ENCODE measurements around the gene NFS1. TPM values are rescaled to one million over a fixed set of nuclear protein-coding genes. Genes with fewer than 3 reads are reported as not detected.

Gene NFS1
- polyA plus RNA-seq, 1 of the 3 experiments (the other 2 are of a cell fraction): 75.6 TPM

DNA sequence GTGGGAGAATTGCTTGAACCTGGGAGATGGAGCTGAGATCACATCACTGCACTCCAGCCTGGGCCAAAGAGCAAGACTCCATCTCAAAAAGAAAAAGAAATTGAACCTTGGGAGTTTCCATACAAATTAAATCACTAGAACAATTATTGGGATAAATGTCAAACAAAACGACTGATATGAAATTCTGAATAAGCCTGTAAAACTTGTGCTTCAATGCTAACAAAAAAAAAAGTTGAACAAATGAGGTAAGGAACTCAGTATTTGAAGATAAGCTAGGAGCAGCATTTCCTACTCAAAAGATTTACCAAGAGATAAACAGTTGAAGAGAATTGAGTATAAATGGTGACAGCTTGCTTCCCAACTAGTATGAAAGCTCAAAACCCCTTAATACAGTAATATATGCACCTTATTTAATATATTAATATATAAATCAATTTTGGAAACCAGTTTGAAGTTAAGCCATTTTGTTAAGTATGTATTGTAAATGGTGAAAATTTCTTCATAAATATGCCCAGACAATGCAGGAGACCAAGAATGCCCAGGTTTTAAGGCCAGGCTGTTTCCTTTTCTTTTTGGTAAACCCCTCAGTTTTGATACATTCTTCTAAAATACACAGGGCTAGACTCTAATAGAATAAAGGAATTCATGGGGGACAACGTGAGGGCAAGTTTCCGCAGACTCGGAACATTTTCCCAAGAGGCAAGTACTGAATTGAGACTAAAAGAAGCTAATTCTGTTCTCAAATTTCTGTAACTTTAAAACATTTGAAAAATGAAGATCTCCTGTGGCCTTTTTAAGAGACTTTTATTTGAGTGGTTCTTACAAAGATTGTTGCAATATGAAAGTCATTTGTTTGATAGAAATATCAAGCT, 3.9 kb upstream of the NFS1 start:
- no peaks in the 10 kb centered on the region for H3K9me2 ChIP-seq
- H3K4me1 ChIP-seq (ENCODE audit: control insufficient read depth in 1 of 2, insufficient read depth in 2 of 2, low read depth in 1 of 2, low read length in 1 of 2): peaks cover 0 to 9% of the 10 kb centered on the region in 2 experiments; a peak in 3 of 4 replicates
- ChIA-PET CTCF (interaction anchor here (1.4 to 1.8 kb wide), 3 partner anchors 36 to 239 kb away, joined by 4 to 5 read pairs (median 4); no protein-coding TSS in a partner anchor), POLR2A (interaction anchor here (0.6 to 1.4 kb wide), 2 partner anchors 87 to 91 kb away, joined by 3 read pairs; partner anchors contain the start of gene SPAG4)
- DNase-seq: no peak
- peaks cover 83% of the 10 kb centered on the region for H3F3A ChIP-seq (replicated peaks; ENCODE audit: insufficient read depth)
- 81% methylated on average over 4 of the region's 4 CpGs for WGBS (ENCODE audit: low lambda C conversion rate)
- no peak overlapping the region for H2AFZ ChIP-seq (ENCODE audit: low read depth)
- peak overlapping the region in 1 of 2 experiments; percentile 89; a peak in 2 of 4 replicates for H3K27ac ChIP-seq (ENCODE audit: low read depth in 2 of 2, low read length in 1 of 2)
- no peak overlapping the region for H3K4me2 ChIP-seq
- peaks cover 75% of the 10 kb centered on the region for H3K79me2 ChIP-seq (ENCODE audit: insufficient read depth)
- TF ChIP-seq GABPA (IDR thresholded peaks at IDR 0.05; ENCODE audit: low read depth): no peak
- TF ChIP-seq RFX5 (IDR thresholded peaks at IDR 0.05; ENCODE audit: low read length): no peak
- TF ChIP-seq, protein P1, sequence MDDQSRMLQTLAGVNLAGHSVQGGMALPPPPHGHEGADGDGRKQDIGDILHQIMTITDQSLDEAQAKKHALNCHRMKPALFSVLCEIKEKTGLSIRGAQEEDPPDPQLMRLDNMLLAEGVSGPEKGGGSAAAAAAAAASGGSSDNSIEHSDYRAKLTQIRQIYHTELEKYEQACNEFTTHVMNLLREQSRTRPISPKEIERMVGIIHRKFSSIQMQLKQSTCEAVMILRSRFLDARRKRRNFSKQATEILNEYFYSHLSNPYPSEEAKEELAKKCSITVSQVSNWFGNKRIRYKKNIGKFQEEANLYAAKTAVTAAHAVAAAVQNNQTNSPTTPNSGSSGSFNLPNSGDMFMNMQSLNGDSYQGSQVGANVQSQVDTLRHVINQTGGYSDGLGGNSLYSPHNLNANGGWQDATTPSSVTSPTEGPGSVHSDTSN (IDR thresholded peaks at IDR 0.05): no peak
- TF ChIP-seq RXRA (IDR thresholded peaks at IDR 0.05; ENCODE audit: borderline replicate concordance, low read depth): no peak
- TF ChIP-seq, protein P2, sequence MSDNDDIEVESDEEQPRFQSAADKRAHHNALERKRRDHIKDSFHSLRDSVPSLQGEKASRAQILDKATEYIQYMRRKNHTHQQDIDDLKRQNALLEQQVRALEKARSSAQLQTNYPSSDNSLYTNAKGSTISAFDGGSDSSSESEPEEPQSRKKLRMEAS (IDR thresholded peaks at IDR 0.05; ENCODE audit: low read depth): no peak
- no peak for TF ChIP-seq ELF1 (IDR thresholded peaks at IDR 0.05)
- TF ChIP-seq GATA2 (CRISPR knock-in tag; IDR thresholded peaks at IDR 0.05): no peak
- TF ChIP-seq MEF2A (IDR thresholded peaks at IDR 0.05; ENCODE audit: borderline replicate concordance, low read depth): no peak
- no peak for TF ChIP-seq YY1 (IDR thresholded peaks at IDR 0.05; ENCODE audit: low read depth)
- TF ChIP-seq EZH2phosphoT487 (IDR thresholded peaks at IDR 0.05; ENCODE audit: borderline replicate concordance, low read depth): no peak
- TF ChIP-seq TAF1 (IDR thresholded peaks at IDR 0.05; ENCODE audit: borderline replicate concordance, low read depth, low read length): no peak
- TF ChIP-seq FOSL2 (IDR thresholded peaks at IDR 0.05; ENCODE audit: borderline replicate concordance, low read depth): no peak
- peaks cover 62 to 75% of the 10 kb centered on the region in 2 experiments for H3K36me3 ChIP-seq (replicated peaks in 1 of 2; ENCODE audit: control insufficient read depth in 1 of 2, insufficient read depth in 2 of 2, low read length in 1 of 2)
- peaks cover 51% of the 10 kb centered on the region for H4K20me1 ChIP-seq (ENCODE audit: insufficient read depth)
- H3K27me3 ChIP-seq (ENCODE audit: insufficient read depth): no peaks in the 10 kb centered on the region
- no peaks in the 10 kb centered on the region for H3K9me3 ChIP-seq
- H3K4me3 ChIP-seq (ENCODE audit: low read depth in 2 of 2, low read length in 1 of 2): no peak overlapping the region
- no peak overlapping the region for H3K9ac ChIP-seq

DNA sequence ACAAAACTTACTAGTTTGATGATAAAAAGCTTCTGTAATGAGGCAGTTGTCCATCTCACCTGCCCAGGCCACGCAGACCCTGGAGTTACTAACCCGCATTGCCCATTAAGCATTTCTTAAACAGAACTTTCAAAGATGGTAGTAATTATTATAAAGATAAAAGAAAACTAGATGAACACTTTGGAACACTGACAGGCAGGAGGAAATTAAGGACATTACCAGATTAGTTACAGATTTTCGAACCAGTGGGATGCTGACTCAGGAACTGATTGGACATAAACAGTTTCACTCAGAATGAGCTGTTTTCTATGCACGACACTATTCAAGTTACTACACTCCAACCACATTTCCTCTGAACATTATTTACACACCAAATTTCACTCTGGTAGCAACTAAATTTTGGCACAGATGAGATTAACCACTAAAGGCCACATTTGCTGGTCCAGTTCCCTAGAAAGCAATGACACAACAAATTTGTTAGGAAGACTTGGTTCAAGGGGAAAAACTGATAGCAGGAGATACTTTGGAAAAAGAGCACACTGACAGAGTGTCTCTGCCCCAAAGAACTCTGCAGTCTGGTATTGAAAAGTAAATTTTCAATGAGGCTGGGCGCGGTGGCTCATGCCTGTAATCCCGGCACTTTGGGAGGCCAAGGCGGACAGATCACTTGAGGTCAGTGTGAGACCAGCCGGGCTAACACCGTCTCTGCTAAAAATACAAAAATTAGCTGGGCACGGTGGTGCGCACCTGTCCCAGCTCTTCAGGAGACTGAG, 3.1 kb upstream of the NFS1 start:
- peaks cover 53 to 67% of the 10 kb centered on the region in 2 experiments for H3K36me3 ChIP-seq (replicated peaks in 1 of 2; ENCODE audit: control insufficient read depth in 1 of 2, insufficient read depth in 2 of 2, low read length in 1 of 2)
- peaks cover 0 to 16% of the 10 kb centered on the region in 2 experiments; a peak in 3 of 4 replicates for H3K4me1 ChIP-seq (ENCODE audit: control insufficient read depth in 1 of 2, insufficient read depth in 2 of 2, low read depth in 1 of 2, low read length in 1 of 2)
- H3F3A ChIP-seq (replicated peaks; ENCODE audit: insufficient read depth): peaks cover 75% of the 10 kb centered on the region
- H3K9ac ChIP-seq: no peak overlapping the region
- peaks cover 75% of the 10 kb centered on the region for H3K79me2 ChIP-seq (ENCODE audit: insufficient read depth)
- WGBS (ENCODE audit: low lambda C conversion rate): 93% methylated on average over 12 of the region's 12 CpGs
- CTCF ChIA-PET: interaction anchor here (1.4 to 4.7 kb wide), 3 partner anchors 9 to 238 kb away, joined by 4 to 18 read pairs (median 5); no protein-coding TSS in a partner anchor
- no peaks in the 10 kb centered on the region for H3K9me3 ChIP-seq
- no peaks in the 10 kb centered on the region for H3K27me3 ChIP-seq (ENCODE audit: insufficient read depth)
- POLR2A ChIA-PET: interaction anchor here (1.4 kb wide), 1 partner anchor 87 kb away, joined by 3 read pairs; the partner anchor contains the start of gene SPAG4
- no peak overlapping the region for H3K4me2 ChIP-seq
- peak overlapping the region in 1 of 2 experiments; percentile 89; a peak in 2 of 4 replicates for H3K27ac ChIP-seq (ENCODE audit: low read depth in 2 of 2, low read length in 1 of 2)
- no peak overlapping the region for H3K4me3 ChIP-seq (ENCODE audit: low read depth in 2 of 2, low read length in 1 of 2)
- H2AFZ ChIP-seq (ENCODE audit: low read depth): no peak overlapping the region
- TF ChIP-seq TCF12 (IDR thresholded peaks at IDR 0.05): no peak
- no peak for TF ChIP-seq MEF2A (IDR thresholded peaks at IDR 0.05; ENCODE audit: borderline replicate concordance, low read depth)
- TF ChIP-seq FOXM1 (IDR thresholded peaks at IDR 0.05; ENCODE audit: low read depth): no peak
- TF ChIP-seq SIN3A (IDR thresholded peaks at IDR 0.05; ENCODE audit: borderline replicate concordance, low read depth, low read length): 0 out of 2 replicates have a peak, but pooled peaks have one; percentile 10
- no peak for TF ChIP-seq FOSL2 (IDR thresholded peaks at IDR 0.05; ENCODE audit: borderline replicate concordance, low read depth)
- DNase-seq: no peak
- H4K20me1 ChIP-seq (ENCODE audit: insufficient read depth): peaks cover 44% of the 10 kb centered on the region
- no peaks in the 10 kb centered on the region for H3K9me2 ChIP-seq
